HG02970 (cell line): ENCODE data around the gene DPH2.

Experiments used
- ATAC-seq: cut with Tn5 transposase; IDR thresholded peaks from one replicate; pipeline ENCODE4 v1.9.1; 2021; ENCODE audit warnings: mild to moderate bottlenecking, moderate library complexity, moderate number of reproducible peaks; ENCODE audit not compliant: unreplicated experiment, low FRiP score

Gene DPH2

DNA sequence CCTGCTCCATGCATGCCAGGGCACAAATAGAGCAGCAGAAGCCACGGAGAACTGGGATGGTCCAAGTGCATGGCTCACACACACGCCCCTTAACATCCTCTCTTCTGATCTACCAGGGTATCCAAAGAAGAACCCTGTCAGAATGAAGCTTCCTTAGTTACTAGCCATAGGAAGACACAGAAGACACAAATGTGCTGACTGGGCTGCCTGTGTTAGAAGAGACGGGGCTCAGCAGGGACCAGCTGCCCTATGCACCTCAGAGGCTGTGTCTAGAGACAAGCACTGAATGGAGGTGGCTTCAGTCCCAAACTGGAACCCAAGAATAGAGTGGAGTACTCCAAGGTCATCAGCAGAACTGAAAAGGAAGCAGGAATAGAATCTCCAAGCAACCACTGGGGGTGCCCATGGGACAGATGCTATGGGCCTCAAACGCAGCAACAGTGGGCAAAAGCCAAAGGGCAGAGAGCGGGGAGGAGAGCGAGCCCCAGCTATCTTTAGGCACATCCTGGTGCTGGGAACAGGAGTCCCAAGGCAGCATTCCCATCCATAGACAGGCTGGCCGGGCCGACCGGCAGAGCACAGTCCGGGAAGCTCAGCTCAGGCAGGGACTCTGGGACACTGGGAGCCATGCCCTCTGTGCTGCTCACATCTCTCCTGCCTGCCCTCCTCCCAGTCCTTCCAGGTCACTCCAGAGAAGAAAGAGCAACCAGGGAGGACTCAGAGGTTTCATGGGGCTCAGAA is 51.9 kb downstream of the DPH2 start:
- no peak for ATAC-seq
